Chondrocyte (in vitro differentiated cells): ENCODE measurements around the gene COA8. TPM values are rescaled to one million over a fixed set of nuclear protein-coding genes. Genes with fewer than 3 reads are reported as not detected.

Experiments used
- DNase-seq: peaks from one replicate; pipeline ENCODE4 v3.0.0; 2021; ENCODE audit warnings: mixed read lengths, low spot score
- H3K27ac Mint-ChIP-seq: one replicate; pipeline ENCODE4 v1.8.0; 2021; ENCODE audit warnings: mild to moderate bottlenecking, moderate library complexity, mixed read lengths; ENCODE audit not compliant: unreplicated experiment
- H3K27me3 Mint-ChIP-seq: 2 replicates; pipeline ENCODE4 v1.8.0; 2021; ENCODE audit warnings: low read depth, mixed read lengths
- H3K36me3 Mint-ChIP-seq: 2 replicates; pipeline ENCODE4 v1.8.0; 2021; ENCODE audit warnings: low read depth, mixed read lengths
- H3K4me1 Mint-ChIP-seq: 2 replicates; pipeline ENCODE4 v1.8.0; 2021; ENCODE audit warnings: low read depth, mild to moderate bottlenecking, mixed read lengths
- H3K4me3 Mint-ChIP-seq: one replicate; pipeline ENCODE4 v1.8.0; 2021; ENCODE audit warnings: mild to moderate bottlenecking, moderate library complexity, mixed read lengths; ENCODE audit not compliant: unreplicated experiment
- H3K9me3 Mint-ChIP-seq: 2 replicates; pipeline ENCODE4 v1.8.0; 2021; ENCODE audit warnings: low read depth, mixed read lengths
- CTCF ChIP-seq: fragments of 200-600 bp; sonication (generic); IDR thresholded peaks from 2 replicates; pipeline ENCODE4 v1.5.0; 2021; ENCODE audit warnings: antibody characterized with exemption, mild to moderate bottlenecking, moderate library complexity
- total RNA-seq: library from RNA; stranded (reverse); gene quantifications from 3 replicates; pipeline ENCODE4 v1.2.1, GENCODE V29; 2021

Gene COA8
- total RNA-seq, 1 donor from 2014 or later = 51.9 TPM

DNA sequence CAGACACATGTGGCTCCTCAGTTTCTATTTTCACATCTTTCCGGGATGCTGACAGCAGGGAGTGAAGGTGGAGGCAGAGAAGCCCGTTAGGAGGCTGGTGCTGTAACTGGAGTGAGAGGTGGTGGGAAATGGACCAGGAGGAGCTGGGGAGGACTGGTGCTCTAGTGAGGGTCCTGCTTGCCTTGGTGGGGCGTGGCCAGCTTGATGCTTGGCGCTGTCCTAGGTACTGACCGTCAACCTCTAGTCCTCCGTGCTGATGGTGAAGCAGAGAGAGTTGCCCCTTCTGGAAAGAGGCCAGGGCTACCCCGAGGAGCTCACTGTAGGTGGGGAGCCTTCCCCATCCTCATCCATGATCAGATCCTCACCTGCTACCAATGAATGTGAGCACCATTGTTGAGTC, 32.4 kb upstream of the COA8 start:
- Mint-ChIP-seq H3K36me3 (no peaks in the 10 kb centered on the region), H3K27ac (no peak overlapping the region), H3K4me3 (peak overlapping the region; percentile 92), H3K27me3 (no peaks in the 10 kb centered on the region), H3K9me3 (no peaks in the 10 kb centered on the region), H3K4me1 (peaks cover 45% of the 10 kb centered on the region)
- TF ChIP-seq CTCF = no peak
- no peak for DNase-seq

GRCh38 chr14:103530831-103531230, 31.9 kb upstream of the COA8 start:
- peaks cover 41% of the 10 kb centered on the region for H3K4me1 Mint-ChIP-seq
- DNase-seq = no peak
- TF ChIP-seq CTCF = no peak
- no peaks in the 10 kb centered on the region for H3K36me3 Mint-ChIP-seq
- H3K4me3 Mint-ChIP-seq = no peak overlapping the region
- H3K27ac Mint-ChIP-seq = no peak overlapping the region
- no peaks in the 10 kb centered on the region for H3K27me3 Mint-ChIP-seq
- H3K9me3 Mint-ChIP-seq = no peaks in the 10 kb centered on the region

DNA sequence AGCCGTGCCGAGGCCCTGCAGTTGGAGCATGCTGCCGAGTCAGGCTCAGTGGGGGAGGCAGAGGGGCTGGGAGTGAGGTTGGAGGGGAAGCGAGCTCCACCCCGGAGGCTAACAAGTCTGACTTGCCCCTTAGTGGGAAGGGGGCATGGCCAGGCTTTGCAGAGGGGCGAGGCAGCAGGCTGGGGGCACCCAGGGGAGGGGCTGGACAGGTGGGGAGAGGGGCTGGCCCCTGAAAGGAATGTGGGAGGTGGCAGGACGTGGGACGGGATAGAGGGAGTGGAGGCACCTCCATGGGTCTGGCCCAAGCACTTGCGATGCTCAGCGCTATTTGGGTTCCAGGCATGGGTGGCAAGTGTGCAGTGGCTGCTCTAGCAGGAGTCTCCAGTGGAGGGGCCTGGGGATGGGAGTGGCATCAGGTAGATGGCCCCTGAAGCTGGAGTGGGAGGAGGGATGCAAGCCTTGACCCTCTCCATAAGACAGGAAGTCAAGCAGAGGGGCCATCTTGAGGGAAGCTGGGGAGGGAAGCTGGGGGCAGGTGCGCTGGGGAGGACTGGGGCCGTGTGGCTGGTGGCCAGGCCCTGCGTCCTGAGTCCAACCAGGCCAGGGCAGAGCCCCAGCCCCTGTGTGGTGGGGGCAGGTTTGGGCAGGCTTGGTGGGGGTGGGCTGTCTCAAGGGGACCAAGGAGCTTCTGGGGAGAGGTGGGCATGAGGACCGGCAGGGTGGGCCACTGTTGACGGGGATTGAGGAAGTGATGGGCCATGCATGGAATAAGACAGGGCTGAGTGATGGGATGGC, 31.1 kb upstream of the COA8 start:
- Mint-ChIP-seq H3K4me3 (no peak overlapping the region), H3K27ac (no peak overlapping the region), H3K27me3 (no peaks in the 10 kb centered on the region), H3K4me1 (peaks cover 38% of the 10 kb centered on the region), H3K36me3 (no peaks in the 10 kb centered on the region), H3K9me3 (no peaks in the 10 kb centered on the region)
- TF ChIP-seq CTCF = no peak
- no peak for DNase-seq

DNA sequence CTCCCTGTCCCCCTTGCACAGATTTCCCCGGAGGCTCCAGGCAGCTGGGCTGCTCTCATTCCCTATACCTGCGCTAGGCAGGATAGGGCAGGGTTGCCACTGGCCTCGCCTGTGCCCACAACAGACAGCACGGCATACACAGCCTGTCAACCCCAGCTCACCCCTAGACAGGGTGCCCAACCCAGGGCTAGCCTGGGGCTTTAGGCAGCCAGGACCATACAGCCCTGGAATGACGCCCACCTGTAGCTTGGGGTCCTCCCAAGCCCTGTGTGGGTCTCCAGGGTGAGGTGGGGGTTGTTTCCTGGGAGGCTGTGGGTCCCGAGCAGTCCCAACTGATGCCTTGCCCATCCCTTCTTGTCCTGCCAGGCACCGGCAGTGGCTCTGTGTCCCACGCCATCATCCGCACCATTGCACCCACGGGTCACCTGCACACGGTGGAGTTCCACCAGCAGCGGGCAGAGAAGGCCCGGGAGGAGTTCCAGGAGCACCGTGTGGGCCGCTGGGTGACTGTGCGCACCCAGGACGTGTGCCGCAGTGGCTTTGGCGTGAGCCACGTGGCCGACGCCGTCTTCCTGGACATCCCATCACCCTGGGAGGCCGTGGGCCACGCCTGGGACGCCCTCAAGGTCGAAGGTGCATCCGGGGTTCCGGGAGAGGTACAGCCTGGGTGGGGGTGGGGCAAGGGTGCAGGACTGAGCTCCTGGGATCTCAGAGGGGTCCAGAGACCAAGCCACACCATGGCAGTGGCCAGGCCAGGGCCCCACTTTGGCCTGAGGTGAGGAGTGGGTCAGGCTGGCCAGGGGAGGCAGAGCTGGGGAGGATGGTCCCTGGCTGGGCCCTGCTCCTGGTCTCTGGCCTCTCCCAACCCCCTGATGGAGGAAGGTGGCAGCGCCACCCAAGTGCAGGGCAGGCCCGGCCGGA, 30.3 kb upstream of the COA8 start:
- no peaks in the 10 kb centered on the region for H3K9me3 Mint-ChIP-seq
- no peak overlapping the region for H3K27ac Mint-ChIP-seq
- H3K27me3 Mint-ChIP-seq = no peaks in the 10 kb centered on the region
- no peak overlapping the region for H3K4me3 Mint-ChIP-seq
- no peak for DNase-seq
- H3K36me3 Mint-ChIP-seq = no peaks in the 10 kb centered on the region
- peaks cover 36% of the 10 kb centered on the region for H3K4me1 Mint-ChIP-seq
- no peak for TF ChIP-seq CTCF

DNA sequence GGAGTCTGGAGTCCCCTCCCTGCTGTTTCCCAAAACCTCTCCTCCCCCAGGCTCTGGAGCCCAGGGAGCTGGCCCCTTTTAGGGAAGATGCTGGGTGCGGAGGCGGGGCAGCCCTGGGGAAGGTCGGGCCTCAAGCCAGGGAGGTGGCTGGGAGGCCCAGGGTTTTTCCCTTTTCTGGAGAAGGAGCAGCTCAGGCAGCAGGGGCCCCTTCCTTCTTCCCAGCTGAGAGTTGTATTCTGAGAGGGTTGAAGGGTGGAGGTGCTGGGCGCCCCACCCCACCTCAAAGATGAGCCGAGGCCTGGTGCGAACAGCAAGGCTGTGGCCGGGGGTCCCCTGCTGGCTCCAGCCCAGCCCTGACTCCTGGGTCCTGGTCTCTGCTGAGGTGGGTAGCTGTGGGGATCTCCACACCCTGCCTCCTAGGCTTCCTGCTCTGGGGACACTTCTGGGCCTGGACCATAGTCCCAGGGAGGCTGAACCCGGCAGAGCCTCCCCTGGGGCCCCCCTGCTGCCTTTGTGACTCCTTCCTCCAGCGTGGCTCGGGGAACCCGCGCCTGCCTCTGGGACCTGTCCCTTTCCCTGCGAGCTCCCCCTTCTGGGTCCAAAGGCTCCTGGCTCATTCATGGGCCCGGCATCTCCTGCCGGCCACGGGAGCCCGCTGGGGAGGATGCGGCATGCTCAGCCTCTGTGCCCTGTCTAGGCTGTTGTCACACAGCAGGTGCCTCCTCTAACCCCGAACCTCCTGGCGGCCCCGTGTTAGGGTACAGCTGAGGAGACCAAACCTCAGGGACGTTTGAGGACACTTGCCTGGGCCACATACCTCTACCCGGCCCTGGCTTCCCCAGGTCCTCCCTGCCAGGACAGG, 29.4 kb upstream of the COA8 start:
- Mint-ChIP-seq H3K4me1 (peaks cover 28% of the 10 kb centered on the region), H3K36me3 (no peaks in the 10 kb centered on the region), H3K9me3 (no peaks in the 10 kb centered on the region), H3K4me3 (no peak overlapping the region), H3K27me3 (no peaks in the 10 kb centered on the region), H3K27ac (no peak overlapping the region)
- DNase-seq = no peak
- no peak for TF ChIP-seq CTCF
